A549 (cell line): Measurements from ENCODE around the gene TLCD2.
"Not testable (repeated sequence)": the region's sequence is repeated elsewhere in the genome, so short reads cannot be mapped to it uniquely, and the experiment has no call there.

Source experiments
- CEBPB ChIP-seq, 2 experiments: fragments of >200 bp in 1 of 2; sonication (Bioruptor Twin) in 1 of 2; formaldehyde crosslinking in 1 of 2; IDR thresholded peaks; 2 replicates each; pipeline ENCODE4 v1.6.1; 2012 to 2016
- EP300 ChIP-seq, 2 experiments: fragments of >200 bp; sonication (Bioruptor Twin); formaldehyde crosslinking; IDR thresholded peaks; 2 replicates in 1 of 2; 3 replicates in 1 of 2; pipeline ENCODE4 v1.6.1; 2016 to 2017
- RARB ChIP-seq: fragments of 250-450 bp; sonication (Bioruptor Pico); IDR thresholded peaks from 2 replicates; pipeline ENCODE4 v1.8.0; 2021; ENCODE audit warnings: mild to moderate bottlenecking, moderate library complexity
- SMC3 ChIP-seq: fragments of >200 bp; sonication (Bioruptor Twin); formaldehyde crosslinking; IDR thresholded peaks from 3 replicates; pipeline ENCODE4 v1.6.1; 2018; ENCODE audit warnings: inconsistent platforms
- ZC3H11A ChIP-seq: fragments of 450-650 bp; IDR thresholded peaks from 2 replicates; pipeline ENCODE4 v1.6.1; 2014; ENCODE audit warnings: antibody characterized with exemption, mild to moderate bottlenecking
- TF ChIP-seq, protein P1 (sequence below): fragments of >200 bp; sonication (Bioruptor Twin); formaldehyde crosslinking; IDR thresholded peaks from 3 replicates; pipeline ENCODE4 v1.5.1; 2016

DNA sequence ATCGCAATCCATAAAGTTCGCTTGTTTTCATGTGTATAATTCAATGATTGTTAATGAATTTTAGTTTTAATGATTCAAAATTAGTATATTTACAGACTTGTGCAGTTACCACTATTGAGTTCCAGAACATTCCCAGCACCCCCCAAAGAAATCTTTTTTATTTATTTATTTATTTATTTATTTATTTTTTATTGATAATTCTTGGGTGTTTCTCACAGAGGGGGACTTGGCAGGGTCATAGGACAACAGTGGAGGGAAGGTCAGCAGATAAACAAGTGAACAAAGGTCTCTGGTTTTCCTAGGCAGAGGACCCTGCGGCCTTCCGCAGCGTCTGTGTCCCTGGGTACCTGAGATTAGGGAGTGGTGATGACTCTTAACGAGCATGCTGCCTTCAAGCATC is 21.8 kb downstream of the TLCD2 start:
- TF ChIP-seq ZC3H11A, result peak; percentile 59
- not testable (repeated sequence) for TF ChIP-seq SMC3; CEBPB (IDR thresholded peaks at IDR 0.05); EP300 (IDR thresholded peaks at IDR 0.05); RARB (CRISPR knock-in tag)
- TF ChIP-seq, protein P1, sequence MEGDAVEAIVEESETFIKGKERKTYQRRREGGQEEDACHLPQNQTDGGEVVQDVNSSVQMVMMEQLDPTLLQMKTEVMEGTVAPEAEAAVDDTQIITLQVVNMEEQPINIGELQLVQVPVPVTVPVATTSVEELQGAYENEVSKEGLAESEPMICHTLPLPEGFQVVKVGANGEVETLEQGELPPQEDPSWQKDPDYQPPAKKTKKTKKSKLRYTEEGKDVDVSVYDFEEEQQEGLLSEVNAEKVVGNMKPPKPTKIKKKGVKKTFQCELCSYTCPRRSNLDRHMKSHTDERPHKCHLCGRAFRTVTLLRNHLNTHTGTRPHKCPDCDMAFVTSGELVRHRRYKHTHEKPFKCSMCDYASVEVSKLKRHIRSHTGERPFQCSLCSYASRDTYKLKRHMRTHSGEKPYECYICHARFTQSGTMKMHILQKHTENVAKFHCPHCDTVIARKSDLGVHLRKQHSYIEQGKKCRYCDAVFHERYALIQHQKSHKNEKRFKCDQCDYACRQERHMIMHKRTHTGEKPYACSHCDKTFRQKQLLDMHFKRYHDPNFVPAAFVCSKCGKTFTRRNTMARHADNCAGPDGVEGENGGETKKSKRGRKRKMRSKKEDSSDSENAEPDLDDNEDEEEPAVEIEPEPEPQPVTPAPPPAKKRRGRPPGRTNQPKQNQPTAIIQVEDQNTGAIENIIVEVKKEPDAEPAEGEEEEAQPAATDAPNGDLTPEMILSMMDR, result not testable (repeated sequence)
